Neural cell (in vitro differentiated cells): ENCODE data around the gene CAPNS1. TPM values are rescaled to one million over a fixed set of nuclear protein-coding genes. Genes with fewer than 3 reads are reported as not detected.

Experiments used
- H2AFZ ChIP-seq: fragments of 200-600, 300-800 bp; sonication (generic), shearing (Covaris generic); 2 replicates; pipeline ENCODE4 v1.6.0; 2014; ENCODE audit warnings: low read depth, mild to moderate bottlenecking, antibody characterized with exemption, low read length, moderate library complexity
- H3F3A ChIP-seq: fragments of 200-600 bp; shearing (Covaris generic); 2 replicates; pipeline ENCODE4 v1.6.1; 2016; ENCODE audit warnings: mild to moderate bottlenecking, moderate library complexity, mixed read lengths, antibody characterized with exemption, low read length; ENCODE audit not compliant: insufficient read depth, poor library complexity, severe bottlenecking
- H3K27ac ChIP-seq: fragments of 200-600, 300-800 bp; sonication (generic), shearing (Covaris generic); 2 replicates; pipeline ENCODE4 v1.5.1; 2014; ENCODE audit warnings: mild to moderate bottlenecking, low read length, moderate library complexity
- H3K27me3 ChIP-seq: fragments of 300-800, 200-600 bp; sonication (generic), shearing (Covaris generic); 2 replicates; pipeline ENCODE4 v1.6.0; 2014; ENCODE audit warnings: mild to moderate bottlenecking, low read depth, low read length, moderate library complexity; ENCODE audit not compliant: insufficient read depth
- H3K36me3 ChIP-seq: fragments of 300-800, 200-600 bp; sonication (generic), shearing (Covaris generic); 2 replicates; pipeline ENCODE4 v1.5.1; 2014; ENCODE audit warnings: mild to moderate bottlenecking, antibody characterized with exemption, low read length, moderate library complexity; ENCODE audit not compliant: insufficient read depth
- H3K4me2 ChIP-seq: fragments of 300-800, 200-600 bp; sonication (generic), shearing (Covaris generic); 2 replicates; pipeline ENCODE4 v1.6.0; 2014; ENCODE audit warnings: mild to moderate bottlenecking, low read length
- H3K4me3 ChIP-seq: fragments of 300-800, 200-600 bp; sonication (generic), shearing (Covaris generic); 2 replicates; pipeline ENCODE4 v1.5.1; 2014; ENCODE audit warnings: mild to moderate bottlenecking, low read length, moderate library complexity
- H3K79me2 ChIP-seq: fragments of 200-600 bp; shearing (Covaris generic); replicated peaks from 2 replicates; pipeline ENCODE4 v1.6.0; 2014; ENCODE audit warnings: mild to moderate bottlenecking, low read length, moderate library complexity; ENCODE audit not compliant: insufficient read depth
- H3K9ac ChIP-seq: fragments of 300-800, 200-600 bp; sonication (generic), shearing (Covaris generic); 2 replicates; pipeline ENCODE4 v1.6.1; 2016; ENCODE audit warnings: mild to moderate bottlenecking, low read length, mixed read lengths
- H3K9me2 ChIP-seq: fragments of 200-600 bp; shearing (Covaris generic); 2 replicates; pipeline ENCODE4 v1.6.1; 2016; ENCODE audit warnings: mild to moderate bottlenecking, low read length, mixed read lengths; ENCODE audit not compliant: insufficient read depth
- H3K9me3 ChIP-seq: fragments of 200-600, 300-800 bp; sonication (generic), shearing (Covaris generic); 2 replicates; pipeline ENCODE4 v1.6.1; 2016; ENCODE audit warnings: mild to moderate bottlenecking, mixed run types, low read length, moderate library complexity, mixed read lengths
- H4K20me1 ChIP-seq: fragments of 200-600 bp; shearing (Covaris generic); 2 replicates; pipeline ENCODE4 v1.6.1; 2016; ENCODE audit warnings: mild to moderate bottlenecking, mixed run types; ENCODE audit not compliant: insufficient read depth
- CTCF ChIP-seq: fragments of 450-650 bp; IDR thresholded peaks from 2 replicates; pipeline ENCODE4 v1.5.1; 2014; ENCODE audit warnings: antibody characterized with exemption, mild to moderate bottlenecking, moderate library complexity; ENCODE audit not compliant: poor library complexity, severe bottlenecking
- EP300 ChIP-seq: fragments of 450-650 bp; conservative IDR thresholded peaks from 2 replicates; pipeline ENCODE4 v1.6.1; 2014; ENCODE audit warnings: antibody characterized with exemption, mild to moderate bottlenecking, moderate library complexity; ENCODE audit not compliant: poor library complexity, severe bottlenecking
- EZH2 ChIP-seq: fragments of 200-600, 300-800 bp; shearing (Covaris generic), sonication (generic); IDR thresholded peaks from 2 replicates; pipeline ENCODE4 v1.6.1; 2014; ENCODE audit warnings: antibody characterized with exemption, low read length, borderline replicate concordance, mild to moderate bottlenecking; ENCODE audit not compliant: insufficient read depth, poor library complexity, severe bottlenecking
- MXI1 ChIP-seq: fragments of 450-650 bp; conservative IDR thresholded peaks from 2 replicates; pipeline ENCODE4 v1.6.1; 2014; ENCODE audit warnings: antibody characterized with exemption, mild to moderate bottlenecking; ENCODE audit not compliant: poor library complexity, severe bottlenecking
- POLR2AphosphoS5 ChIP-seq: IDR thresholded peaks from 2 replicates; pipeline ENCODE4 v1.6.1; 2012
- RAD21 ChIP-seq: fragments of 450-650 bp; conservative IDR thresholded peaks from 2 replicates; pipeline ENCODE4 v1.6.1; 2014; ENCODE audit warnings: antibody characterized with exemption, mild to moderate bottlenecking, moderate library complexity
- SMC3 ChIP-seq: fragments of 450-650 bp; conservative IDR thresholded peaks from 2 replicates; pipeline ENCODE4 v1.6.1; 2014; ENCODE audit warnings: antibody characterized with exemption, mild to moderate bottlenecking, moderate library complexity; ENCODE audit not compliant: poor library complexity
- TAF1 ChIP-seq: IDR thresholded peaks from 2 replicates; pipeline ENCODE4 v1.6.1; 2012; ENCODE audit warnings: low read depth
- polyA plus RNA-seq: library from polyadenylated mRNA; depleted of rRNA; stranded (reverse); fragments of >200 nt; gene quantifications from 2 replicates; pipeline ENCODE4 v1.2.3, GENCODE V29; 2014
- TF ChIP-seq, protein P1 (sequence below): IDR thresholded peaks from 2 replicates; pipeline ENCODE4 v1.6.1; 2012; ENCODE audit warnings: borderline replicate concordance

CAPNS1 gene
- polyA plus RNA-seq, 1 donor from 2014 or later, result 67.3 TPM

- no peak overlapping the region for H3K9ac ChIP-seq
- no peak overlapping the region for H3K4me3 ChIP-seq
- no peaks in the 10 kb centered on the region for H3K36me3 ChIP-seq
- H3F3A ChIP-seq, result no peaks in the 10 kb centered on the region
- H3K27ac ChIP-seq, result no peak overlapping the region
- no peaks in the 10 kb centered on the region for H4K20me1 ChIP-seq
- no peak overlapping the region for H2AFZ ChIP-seq
- TF ChIP-seq RAD21 (no peak), EP300 (no peak), CTCF (no peak), EZH2 (no peak), SMC3 (no peak), POLR2AphosphoS5 (no peak), MXI1 (no peak), TAF1 (no peak)
- TF ChIP-seq, protein P1, sequence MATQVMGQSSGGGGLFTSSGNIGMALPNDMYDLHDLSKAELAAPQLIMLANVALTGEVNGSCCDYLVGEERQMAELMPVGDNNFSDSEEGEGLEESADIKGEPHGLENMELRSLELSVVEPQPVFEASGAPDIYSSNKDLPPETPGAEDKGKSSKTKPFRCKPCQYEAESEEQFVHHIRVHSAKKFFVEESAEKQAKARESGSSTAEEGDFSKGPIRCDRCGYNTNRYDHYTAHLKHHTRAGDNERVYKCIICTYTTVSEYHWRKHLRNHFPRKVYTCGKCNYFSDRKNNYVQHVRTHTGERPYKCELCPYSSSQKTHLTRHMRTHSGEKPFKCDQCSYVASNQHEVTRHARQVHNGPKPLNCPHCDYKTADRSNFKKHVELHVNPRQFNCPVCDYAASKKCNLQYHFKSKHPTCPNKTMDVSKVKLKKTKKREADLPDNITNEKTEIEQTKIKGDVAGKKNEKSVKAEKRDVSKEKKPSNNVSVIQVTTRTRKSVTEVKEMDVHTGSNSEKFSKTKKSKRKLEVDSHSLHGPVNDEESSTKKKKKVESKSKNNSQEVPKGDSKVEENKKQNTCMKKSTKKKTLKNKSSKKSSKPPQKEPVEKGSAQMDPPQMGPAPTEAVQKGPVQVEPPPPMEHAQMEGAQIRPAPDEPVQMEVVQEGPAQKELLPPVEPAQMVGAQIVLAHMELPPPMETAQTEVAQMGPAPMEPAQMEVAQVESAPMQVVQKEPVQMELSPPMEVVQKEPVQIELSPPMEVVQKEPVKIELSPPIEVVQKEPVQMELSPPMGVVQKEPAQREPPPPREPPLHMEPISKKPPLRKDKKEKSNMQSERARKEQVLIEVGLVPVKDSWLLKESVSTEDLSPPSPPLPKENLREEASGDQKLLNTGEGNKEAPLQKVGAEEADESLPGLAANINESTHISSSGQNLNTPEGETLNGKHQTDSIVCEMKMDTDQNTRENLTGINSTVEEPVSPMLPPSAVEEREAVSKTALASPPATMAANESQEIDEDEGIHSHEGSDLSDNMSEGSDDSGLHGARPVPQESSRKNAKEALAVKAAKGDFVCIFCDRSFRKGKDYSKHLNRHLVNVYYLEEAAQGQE, result no peak
- H3K79me2 ChIP-seq, result no peaks in the 10 kb centered on the region
- no peaks in the 10 kb centered on the region for H3K27me3 ChIP-seq
- no peaks in the 10 kb centered on the region for H3K9me3 ChIP-seq
- H3K4me2 ChIP-seq, result no peak overlapping the region
- H3K9me2 ChIP-seq, result no peaks in the 10 kb centered on the region
Measured at GRCh38 chr19:36163813-36164212, 23.9 kb downstream of the CAPNS1 start.

DNA sequence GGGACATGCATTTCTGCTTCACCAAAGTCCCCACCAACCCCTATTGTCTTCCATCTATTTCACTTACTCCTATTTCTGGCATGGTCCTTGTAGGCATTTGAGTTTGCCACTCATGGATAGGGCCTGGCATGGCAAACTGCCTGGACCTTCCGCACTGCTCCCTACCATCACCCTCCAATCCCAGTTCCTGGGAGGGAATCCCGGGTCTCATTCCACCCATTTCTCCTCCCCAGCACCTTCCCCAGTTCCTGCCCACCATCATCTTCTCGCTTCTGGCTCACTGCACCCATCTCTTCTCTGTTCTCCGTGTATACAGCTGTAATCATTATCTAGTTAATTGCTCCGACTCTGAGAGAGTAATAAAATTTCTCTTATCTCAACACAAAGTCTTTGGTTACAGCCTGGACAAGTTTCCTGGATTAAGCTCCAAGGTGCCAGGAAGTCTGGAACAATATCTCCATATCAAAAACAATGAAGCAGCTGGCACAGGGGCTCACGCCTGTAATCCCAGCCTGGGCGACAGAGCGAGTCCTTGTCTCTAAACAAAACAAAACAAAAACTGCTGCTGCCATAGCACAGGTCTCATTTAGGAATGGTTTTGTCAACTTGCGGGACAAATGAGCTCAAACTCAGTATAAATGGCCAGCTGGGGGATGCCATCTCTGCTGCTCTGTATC is 29.4 kb downstream of the CAPNS1 start:
- Histone ChIP-seq H3K4me3 (no peak overlapping the region), H3K27ac (no peak overlapping the region), H3K79me2 (no peaks in the 10 kb centered on the region), H3K9me3 (no peaks in the 10 kb centered on the region), H3K27me3 (no peaks in the 10 kb centered on the region), H3K36me3 (no peaks in the 10 kb centered on the region), H3K4me2 (no peak overlapping the region), H2AFZ (no peak overlapping the region), H3F3A (no peaks in the 10 kb centered on the region), H4K20me1 (no peaks in the 10 kb centered on the region), H3K9ac (no peak overlapping the region), H3K9me2 (no peaks in the 10 kb centered on the region)
- TF ChIP-seq, protein P1, result no peak
- TF ChIP-seq CTCF (no peak), RAD21 (no peak), POLR2AphosphoS5 (no peak), TAF1 (no peak), SMC3 (no peak), EP300 (no peak), EZH2 (no peak), MXI1 (no peak)
